ENCODE measurements around the gene WDR75. TPM values are rescaled to one million over a fixed set of nuclear protein-coding genes. Genes with fewer than 3 reads are reported as not detected.
A peak's percentile ranks its signal among the peaks of the same experiment; 100 is the strongest.

Gene WDR75
- polyA plus RNA-seq, 1 donor = 41.2 TPM

GRCh38 chr2:189511210-189511959 lies 70.1 kb downstream of the WDR75 start:
- DNase-seq = no peak
- no peaks in the 10 kb centered on the region for H3K27me3 ChIP-seq (ENCODE audit: control insufficient read depth, insufficient read depth, low read length)
- WGBS (ENCODE audit: insufficient coverage, low lambda C conversion rate) = 100% methylated on average over 2 of the region's 2 CpGs
- H3K27ac ChIP-seq (ENCODE audit: low read length) = no peak overlapping the region
- H3K4me3 ChIP-seq (ENCODE audit: low read length) = no peak overlapping the region
- H3K36me3 ChIP-seq (ENCODE audit: control insufficient read depth, insufficient read depth, low read length) = no peaks in the 10 kb centered on the region
- H3K9me3 ChIP-seq (ENCODE audit: control insufficient read depth, low read depth, low read length) = no peaks in the 10 kb centered on the region
- H3K4me1 ChIP-seq (ENCODE audit: control insufficient read depth, insufficient read depth, low read length) = peaks cover 7% of the 10 kb centered on the region

DNA sequence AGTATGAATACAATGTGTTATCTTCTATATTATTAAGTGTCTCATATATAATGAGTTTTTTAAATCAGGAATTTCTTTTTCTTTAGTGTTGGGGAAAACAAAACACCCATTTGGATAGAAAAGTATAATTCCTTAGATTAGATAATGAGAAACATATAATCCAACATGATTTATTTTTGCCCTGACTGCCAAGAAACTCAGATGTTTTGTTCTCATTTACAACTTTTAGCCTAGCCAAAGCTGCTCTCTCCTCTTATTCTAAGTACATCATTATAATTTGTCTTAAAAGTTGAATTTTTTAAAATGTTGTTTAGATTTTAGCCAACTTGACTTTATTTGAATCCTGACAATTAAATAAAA lies 70.7 kb downstream of the WDR75 start:
- Histone ChIP-seq H3K36me3 (ENCODE audit: control insufficient read depth, insufficient read depth, low read length) (no peaks in the 10 kb centered on the region), H3K4me3 (ENCODE audit: low read length) (no peak overlapping the region), H3K27ac (ENCODE audit: low read length) (no peak overlapping the region), H3K27me3 (ENCODE audit: control insufficient read depth, insufficient read depth, low read length) (no peaks in the 10 kb centered on the region), H3K9me3 (ENCODE audit: control insufficient read depth, low read depth, low read length) (no peaks in the 10 kb centered on the region), H3K4me1 (ENCODE audit: control insufficient read depth, insufficient read depth, low read length) (peaks cover 3% of the 10 kb centered on the region)
- no peak for DNase-seq

- WGBS (ENCODE audit: insufficient coverage, low lambda C conversion rate) = no CpG with 5 or more reads among the region's 3 CpGs
- H3K4me3 ChIP-seq (ENCODE audit: low read length) = no peak overlapping the region
These were observed 71.6 kb downstream of the WDR75 start for GRCh38 chr2:189512879-189513278.

GRCh38 chr2:189514104-189514503 lies 72.8 kb downstream of the WDR75 start:
- WGBS (ENCODE audit: insufficient coverage, low lambda C conversion rate) = 89% methylated on average over 2 of the region's 3 CpGs
- no peaks in the 10 kb centered on the region for H3K4me1 ChIP-seq (ENCODE audit: control insufficient read depth, insufficient read depth, low read length)
- H3K36me3 ChIP-seq (ENCODE audit: control insufficient read depth, insufficient read depth, low read length) = no peaks in the 10 kb centered on the region
- H3K4me3 ChIP-seq (ENCODE audit: low read length) = no peak overlapping the region
- no peaks in the 10 kb centered on the region for H3K27me3 ChIP-seq (ENCODE audit: control insufficient read depth, insufficient read depth, low read length)
- H3K9me3 ChIP-seq (ENCODE audit: control insufficient read depth, low read depth, low read length) = no peaks in the 10 kb centered on the region
- no peak for DNase-seq
- H3K27ac ChIP-seq (ENCODE audit: low read length) = no peak overlapping the region

More at GRCh38 chr2:189512879-189513278, 71.6 kb downstream of the WDR75 start:
- Histone ChIP-seq H3K27ac (ENCODE audit: low read length) (no peak overlapping the region), H3K27me3 (ENCODE audit: control insufficient read depth, insufficient read depth, low read length) (no peaks in the 10 kb centered on the region), H3K36me3 (ENCODE audit: control insufficient read depth, insufficient read depth, low read length) (no peaks in the 10 kb centered on the region), H3K9me3 (ENCODE audit: control insufficient read depth, low read depth, low read length) (no peaks in the 10 kb centered on the region), H3K4me1 (ENCODE audit: control insufficient read depth, insufficient read depth, low read length) (no peaks in the 10 kb centered on the region)
- DNase-seq = no peak

DNA sequence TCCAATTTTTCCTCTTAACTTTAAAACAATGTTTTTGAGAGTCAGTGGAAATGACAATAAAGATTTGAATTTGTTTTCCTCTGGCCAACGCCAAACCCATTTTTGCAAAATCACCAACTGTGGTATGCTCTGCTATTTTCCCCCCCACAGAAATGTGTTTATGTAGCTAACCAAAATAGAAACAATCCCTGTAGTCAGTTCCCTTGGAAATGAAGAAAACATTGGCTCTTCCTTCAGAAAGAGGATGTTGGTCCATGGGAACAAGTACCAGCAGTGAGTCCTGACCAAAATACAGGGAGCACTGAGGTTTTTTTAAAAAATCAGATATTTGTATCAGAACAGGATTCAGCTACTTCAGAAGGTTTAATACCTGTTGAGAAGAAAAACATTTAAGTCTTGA lies 74.0 kb downstream of the WDR75 start:
- Histone ChIP-seq H3K27ac (ENCODE audit: low read length) (no peak overlapping the region), H3K27me3 (ENCODE audit: control insufficient read depth, insufficient read depth, low read length) (no peaks in the 10 kb centered on the region), H3K4me3 (ENCODE audit: low read length) (no peak overlapping the region), H3K9me3 (ENCODE audit: control insufficient read depth, low read depth, low read length) (no peaks in the 10 kb centered on the region), H3K36me3 (ENCODE audit: control insufficient read depth, insufficient read depth, low read length) (no peaks in the 10 kb centered on the region), H3K4me1 (ENCODE audit: control insufficient read depth, insufficient read depth, low read length) (peaks cover 5% of the 10 kb centered on the region)
- no CpG with 5 or more reads among the region's 1 CpG for WGBS (ENCODE audit: insufficient coverage, low lambda C conversion rate)
- no peak for DNase-seq

DNA sequence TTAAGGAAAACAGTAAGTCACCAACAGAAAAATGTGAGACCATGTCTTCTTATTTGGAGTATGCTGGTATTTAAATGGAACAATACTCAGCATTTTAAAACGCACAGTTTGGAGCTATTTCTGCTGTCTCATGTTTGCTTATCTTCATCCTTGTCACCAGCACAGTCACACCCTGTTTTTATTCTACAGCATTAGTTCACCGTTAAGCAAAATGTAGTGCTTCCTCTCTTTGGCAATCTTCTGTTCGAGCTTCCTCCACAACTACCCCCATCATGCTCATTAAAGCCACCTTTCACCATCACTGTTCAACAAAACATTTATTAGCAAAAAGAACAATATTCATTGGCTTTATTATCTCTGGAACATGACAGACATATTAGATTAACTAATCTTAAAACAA lies 75.3 kb downstream of the WDR75 start:
- Histone ChIP-seq H3K4me3 (ENCODE audit: low read length) (no peak overlapping the region), H3K9me3 (ENCODE audit: control insufficient read depth, low read depth, low read length) (no peaks in the 10 kb centered on the region), H3K27ac (ENCODE audit: low read length) (no peak overlapping the region), H3K4me1 (ENCODE audit: control insufficient read depth, insufficient read depth, low read length) (peaks cover 13% of the 10 kb centered on the region), H3K27me3 (ENCODE audit: control insufficient read depth, insufficient read depth, low read length) (no peaks in the 10 kb centered on the region), H3K36me3 (ENCODE audit: control insufficient read depth, insufficient read depth, low read length) (no peaks in the 10 kb centered on the region)
- 44% methylated on average over 3 of the region's 3 CpGs for WGBS (ENCODE audit: insufficient coverage, low lambda C conversion rate)
- no peak for DNase-seq

DNA sequence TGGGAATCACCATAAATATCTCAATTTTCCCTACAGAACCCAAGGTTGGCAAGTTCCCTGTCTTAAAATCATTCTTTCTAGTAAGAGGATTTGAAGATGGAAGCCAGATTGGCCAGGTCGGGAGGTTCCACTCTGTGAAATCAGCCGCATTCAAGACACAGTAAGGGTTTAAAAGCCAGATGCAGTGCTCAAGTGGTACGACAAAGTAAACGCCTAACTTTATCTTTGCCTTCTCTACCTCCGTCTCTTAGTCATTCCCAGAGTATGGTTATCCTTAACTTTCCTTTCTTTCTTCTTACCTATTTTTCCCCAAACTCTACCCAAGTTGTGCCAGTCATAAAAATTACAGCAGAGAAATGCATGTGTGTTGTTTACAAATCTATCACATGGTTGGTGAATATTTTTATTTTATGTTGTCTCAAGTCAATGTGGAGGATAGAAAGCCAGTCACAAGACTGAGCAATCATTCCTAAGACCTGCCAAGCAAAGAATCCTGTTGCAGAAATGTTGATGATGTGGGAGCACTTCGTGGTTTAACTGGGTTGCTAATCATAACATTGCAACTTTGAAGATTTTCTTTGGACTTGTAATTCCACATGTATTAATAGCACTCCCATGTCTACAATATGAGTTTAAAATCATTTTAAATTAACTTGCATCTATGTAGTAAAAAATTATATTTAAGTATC lies 76.7 kb downstream of the WDR75 start:
- no peak overlapping the region for H3K27ac ChIP-seq (ENCODE audit: low read length)
- no peak overlapping the region for H3K4me3 ChIP-seq (ENCODE audit: low read length)
- H3K9me3 ChIP-seq (ENCODE audit: control insufficient read depth, low read depth, low read length) = no peaks in the 10 kb centered on the region
- DNase-seq = no peak
- H3K4me1 ChIP-seq (ENCODE audit: control insufficient read depth, insufficient read depth, low read length) = peaks cover 24% of the 10 kb centered on the region
- no peaks in the 10 kb centered on the region for H3K36me3 ChIP-seq (ENCODE audit: control insufficient read depth, insufficient read depth, low read length)
- H3K27me3 ChIP-seq (ENCODE audit: control insufficient read depth, insufficient read depth, low read length) = no peaks in the 10 kb centered on the region
- WGBS (ENCODE audit: insufficient coverage, low lambda C conversion rate) = 97% methylated on average over 4 of the region's 6 CpGs

GRCh38 chr2:189519631-189520387 lies 78.5 kb downstream of the WDR75 start:
- Histone ChIP-seq H3K9me3 (ENCODE audit: control insufficient read depth, low read depth, low read length) (no peaks in the 10 kb centered on the region), H3K36me3 (ENCODE audit: control insufficient read depth, insufficient read depth, low read length) (no peaks in the 10 kb centered on the region), H3K4me1 (ENCODE audit: control insufficient read depth, insufficient read depth, low read length) (peaks cover 39% of the 10 kb centered on the region), H3K27ac (ENCODE audit: low read length) (peak overlapping the region; percentile 4), H3K27me3 (ENCODE audit: control insufficient read depth, insufficient read depth, low read length) (no peaks in the 10 kb centered on the region), H3K4me3 (ENCODE audit: low read length) (no peak overlapping the region)
- DNase-seq = no peak
- WGBS (ENCODE audit: insufficient coverage, low lambda C conversion rate) = no CpG with 5 or more reads among the region's 6 CpGs

GRCh38 chr2:189521699-189522434 lies 80.6 kb downstream of the WDR75 start:
- Histone ChIP-seq H3K4me3 (ENCODE audit: low read length) (no peak overlapping the region), H3K27me3 (ENCODE audit: control insufficient read depth, insufficient read depth, low read length) (no peaks in the 10 kb centered on the region), H3K9me3 (ENCODE audit: control insufficient read depth, low read depth, low read length) (no peaks in the 10 kb centered on the region), H3K27ac (ENCODE audit: low read length) (peak overlapping the region; percentile 96), H3K36me3 (ENCODE audit: control insufficient read depth, insufficient read depth, low read length) (no peaks in the 10 kb centered on the region), H3K4me1 (ENCODE audit: control insufficient read depth, insufficient read depth, low read length) (peaks cover 41% of the 10 kb centered on the region)
- DNase-seq = peak in 1 of 2 donors; percentile 61
- no CpG with 5 or more reads among the region's 2 CpGs for WGBS (ENCODE audit: insufficient coverage, low lambda C conversion rate)

All from large intestine (tissue), 3 donors.